Keratinocyte (primary cell): Measurements from ENCODE around the gene ZNF354C. TPM values are rescaled to one million over a fixed set of nuclear protein-coding genes. Genes with fewer than 3 reads are reported as not detected.

ENCODE experiments used
- DNase-seq: peaks from one replicate; pipeline ENCODE4 v3.0.0-alpha.2; 2011; ENCODE audit warnings: low read depth, missing footprints, low spot score
- FAIRE-seq: peaks from 2 replicates; lab custom pipeline; 2011; peaks lifted over from hg19 to GRCh38; lab: Jason Lieb, UNC
- H2AFZ ChIP-seq: 2 replicates; pipeline ENCODE4 v1.6.0; 2012; ENCODE audit warnings: low read length, control low read depth, inconsistent platforms; ENCODE audit not compliant: control insufficient read depth
- H3K27ac ChIP-seq: 2 replicates; pipeline ENCODE4 v1.5.1; 2011; ENCODE audit warnings: low read length; ENCODE audit not compliant: control insufficient read depth, insufficient read depth
- H3K27me3 ChIP-seq: 3 replicates; pipeline ENCODE4 v1.6.0; 2011; ENCODE audit warnings: low read length; ENCODE audit not compliant: control insufficient read depth, insufficient read depth; ENCODE audit errors: extremely low read depth
- H3K36me3 ChIP-seq, 2 experiments: 2 replicates in 1 of 2; 3 replicates in 1 of 2; pipeline ENCODE4 v1.5.1; 2011; ENCODE audit warnings: low read length in 2 of 2, mild to moderate bottlenecking in 1 of 2; ENCODE audit not compliant: control insufficient read depth in 2 of 2, insufficient read depth in 2 of 2; ENCODE audit errors: extremely low read depth in 1 of 2
- H3K4me1 ChIP-seq: 3 replicates; pipeline ENCODE4 v1.5.1; 2011; ENCODE audit warnings: low read length; ENCODE audit not compliant: control insufficient read depth, insufficient read depth; ENCODE audit errors: extremely low read depth
- H3K4me2 ChIP-seq: 3 replicates; pipeline ENCODE4 v1.6.0; 2011; ENCODE audit warnings: low read depth, low read length; ENCODE audit not compliant: control insufficient read depth, insufficient read depth; ENCODE audit errors: extremely low read depth
- H3K4me3 ChIP-seq, 3 experiments: fragments of 200-600 bp in 1 of 3; sonication (generic) in 1 of 3; 2 replicates in 2 of 3; 3 replicates in 1 of 3; pipeline ENCODE4 v1.5.1; 2011 to 2016; ENCODE audit warnings: low read length in 3 of 3, mild to moderate bottlenecking in 3 of 3, control low read depth in 2 of 3, inconsistent platforms in 1 of 3, low read depth in 1 of 3, mixed read lengths in 1 of 3, mixed run types in 1 of 3, moderate library complexity in 1 of 3; ENCODE audit not compliant: control insufficient read depth in 2 of 3, insufficient read depth in 2 of 3; ENCODE audit errors: extremely low read depth in 1 of 3
- H3K79me2 ChIP-seq: 2 replicates; pipeline ENCODE4 v1.6.0; 2012; ENCODE audit warnings: low read length; ENCODE audit not compliant: control insufficient read depth, insufficient read depth
- H3K9ac ChIP-seq: 3 replicates; pipeline ENCODE4 v1.6.0; 2011; ENCODE audit warnings: low read length; ENCODE audit not compliant: control insufficient read depth, insufficient read depth; ENCODE audit errors: extremely low read depth
- H3K9me1 ChIP-seq: 3 replicates; pipeline ENCODE4 v1.6.0; 2011; ENCODE audit warnings: low read length; ENCODE audit not compliant: control insufficient read depth, insufficient read depth; ENCODE audit errors: extremely low read depth
- H3K9me3 ChIP-seq: 2 replicates; pipeline ENCODE4 v1.5.1; 2012; ENCODE audit warnings: low read depth, low read length; ENCODE audit not compliant: control insufficient read depth
- H4K20me1 ChIP-seq: 3 replicates; pipeline ENCODE4 v1.6.0; 2011; ENCODE audit warnings: low read length; ENCODE audit not compliant: control insufficient read depth, insufficient read depth; ENCODE audit errors: extremely low read depth
- EZH2 ChIP-seq: IDR thresholded peaks from one replicate; pipeline ENCODE4 v1.6.1; 2012; ENCODE audit warnings: inconsistent platforms, mild to moderate bottlenecking, low read length, moderate library complexity
- dilution Hi-C: fragments of 300-500 bp; cut with MboI; formaldehyde crosslinking; loops from one replicate; pipeline ENCODE4 v1.7.0; 2020; ENCODE audit warnings: low sequenced_read_pairs; ENCODE audit not compliant: extremely low pct_ligation_motif_present
- polyA plus RNA-seq, 5 experiments: library from polyadenylated mRNA; depleted of rRNA in 3 of 5; stranded (reverse) in 3 of 5; stranded (forward) in 1 of 5; unstranded in 1 of 5; fragments of >200 nt; gene quantifications; 1 replicate in 1 of 5; 2 replicates in 3 of 5; 3 replicates in 1 of 5; pipeline versions ENCODE4 v1.2.1 to v1.2.3, GENCODE V29; 2011 to 2012; ENCODE audit warnings: missing spikeins in 2 of 5, low read depth in 1 of 5, low replicate concordance in 1 of 5
- TF ChIP-seq, protein P1 (sequence below), 3 experiments: IDR thresholded peaks in 1 of 3; conservative IDR thresholded peaks in 1 of 3; optimal IDR thresholded peaks in 1 of 3; 2 replicates in 2 of 3; 3 replicates in 1 of 3; pipeline versions ENCODE3 to v1.5.1; 2011; ENCODE audit warnings: low read length in 3 of 3, mild to moderate bottlenecking in 3 of 3, moderate library complexity in 2 of 3, control low read depth in 1 of 3, inconsistent platforms in 1 of 3; ENCODE audit not compliant: insufficient read depth in 2 of 3; ENCODE audit errors: extremely low read depth in 1 of 3

Gene ZNF354C
- polyA plus RNA-seq, 1 donor (not counting 4 experiments of a cell fraction or from before 2014, with no cell fraction given): 2.7 TPM

- DNase-seq (no peak), FAIRE-seq (no peak)
- no peak overlapping the region for H3K4me3 ChIP-seq
- TF ChIP-seq EZH2: no peak
- TF ChIP-seq, protein P1, sequence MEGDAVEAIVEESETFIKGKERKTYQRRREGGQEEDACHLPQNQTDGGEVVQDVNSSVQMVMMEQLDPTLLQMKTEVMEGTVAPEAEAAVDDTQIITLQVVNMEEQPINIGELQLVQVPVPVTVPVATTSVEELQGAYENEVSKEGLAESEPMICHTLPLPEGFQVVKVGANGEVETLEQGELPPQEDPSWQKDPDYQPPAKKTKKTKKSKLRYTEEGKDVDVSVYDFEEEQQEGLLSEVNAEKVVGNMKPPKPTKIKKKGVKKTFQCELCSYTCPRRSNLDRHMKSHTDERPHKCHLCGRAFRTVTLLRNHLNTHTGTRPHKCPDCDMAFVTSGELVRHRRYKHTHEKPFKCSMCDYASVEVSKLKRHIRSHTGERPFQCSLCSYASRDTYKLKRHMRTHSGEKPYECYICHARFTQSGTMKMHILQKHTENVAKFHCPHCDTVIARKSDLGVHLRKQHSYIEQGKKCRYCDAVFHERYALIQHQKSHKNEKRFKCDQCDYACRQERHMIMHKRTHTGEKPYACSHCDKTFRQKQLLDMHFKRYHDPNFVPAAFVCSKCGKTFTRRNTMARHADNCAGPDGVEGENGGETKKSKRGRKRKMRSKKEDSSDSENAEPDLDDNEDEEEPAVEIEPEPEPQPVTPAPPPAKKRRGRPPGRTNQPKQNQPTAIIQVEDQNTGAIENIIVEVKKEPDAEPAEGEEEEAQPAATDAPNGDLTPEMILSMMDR (optimal IDR thresholded peaks at IDR 0.05 in 1 of 3, IDR thresholded peaks at IDR 0.05 in 1 of 3, conservative IDR thresholded peaks at IDR 0.05 in 1 of 3; ENCODE audit: extremely low read depth in 1 of 3, insufficient read depth in 2 of 3, low read length in 3 of 3): no peak
- H3K27me3 ChIP-seq: no peaks in the 10 kb centered on the region
- no peak overlapping the region for H3K27ac ChIP-seq
- H3K9me3 ChIP-seq: no peaks in the 10 kb centered on the region
- no peak overlapping the region for H3K9ac ChIP-seq
- H3K4me2 ChIP-seq: no peak overlapping the region
- H2AFZ ChIP-seq: no peak overlapping the region
- H3K36me3 ChIP-seq: no peaks in the 10 kb centered on the region
- H3K4me1 ChIP-seq: no peaks in the 10 kb centered on the region
- H3K79me2 ChIP-seq: no peaks in the 10 kb centered on the region
- dilution Hi-C loops: no loop called here
- H3K9me1 ChIP-seq: no peaks in the 10 kb centered on the region
- no peaks in the 10 kb centered on the region for H4K20me1 ChIP-seq
These were observed 8.4 kb upstream of the ZNF354C start for GRCh38 chr5:179051784-179052183.

DNA sequence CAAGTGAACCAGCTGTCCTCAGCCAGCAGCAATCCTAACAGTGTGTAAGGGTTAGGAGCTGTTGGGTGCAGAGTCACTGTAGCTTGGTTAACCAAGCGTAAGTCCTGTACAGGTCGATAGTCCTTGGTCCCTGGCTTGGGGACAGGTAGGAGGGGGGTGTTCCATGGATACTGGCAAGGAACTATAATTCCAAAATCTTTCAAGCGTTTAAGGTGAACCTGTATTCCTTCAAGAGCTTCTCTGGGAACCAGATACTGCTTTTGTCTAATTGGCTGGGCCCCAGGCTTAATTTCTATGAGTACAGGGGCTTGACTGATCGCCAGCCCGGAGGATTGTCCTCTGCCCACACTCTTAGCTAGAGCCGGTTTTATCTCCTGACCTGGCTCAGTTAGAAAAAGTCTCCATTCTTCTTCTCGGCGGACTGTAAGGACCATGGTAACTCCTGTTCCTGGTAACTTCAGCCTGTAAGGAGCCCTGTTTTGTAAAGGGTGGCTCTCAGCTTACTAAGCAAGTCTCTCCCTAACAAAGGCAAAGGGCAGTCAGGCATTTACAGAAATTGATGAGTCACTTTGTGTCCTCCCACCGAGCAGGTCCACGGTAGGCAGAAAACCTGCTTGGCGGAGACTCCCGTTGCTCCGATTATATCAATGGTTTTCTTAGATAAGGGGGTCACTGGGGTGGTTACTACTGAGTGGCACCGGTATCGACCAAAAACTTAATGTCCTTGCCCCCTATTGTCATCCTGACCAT lies 6.0 kb upstream of the ZNF354C start:
- H3K9ac ChIP-seq: no peak overlapping the region
- DNase-seq (no peak), FAIRE-seq (no peak)
- no peak overlapping the region for H2AFZ ChIP-seq
- H3K4me3 ChIP-seq: no peak overlapping the region
- dilution Hi-C loops: no loop called here
- no peaks in the 10 kb centered on the region for H3K79me2 ChIP-seq
- no peak overlapping the region for H3K27ac ChIP-seq
- H3K9me3 ChIP-seq: no peaks in the 10 kb centered on the region
- H3K4me2 ChIP-seq: no peak overlapping the region
- TF ChIP-seq EZH2: no peak
- TF ChIP-seq, protein P1 (optimal IDR thresholded peaks at IDR 0.05 in 1 of 3, IDR thresholded peaks at IDR 0.05 in 1 of 3, conservative IDR thresholded peaks at IDR 0.05 in 1 of 3; ENCODE audit: extremely low read depth in 1 of 3, insufficient read depth in 2 of 3, low read length in 3 of 3): no peak
- no peaks in the 10 kb centered on the region for H3K36me3 ChIP-seq
- H3K9me1 ChIP-seq: no peaks in the 10 kb centered on the region
- H3K27me3 ChIP-seq: no peaks in the 10 kb centered on the region
- no peaks in the 10 kb centered on the region for H4K20me1 ChIP-seq
- H3K4me1 ChIP-seq: no peaks in the 10 kb centered on the region
